ENCODE data around the gene UFL1.

UFL1 gene

GRCh38 chr6:96520171-96521115 lies 1.2 kb upstream of the UFL1 start:
- Histone ChIP-seq H3K36me3 (ENCODE audit: control insufficient read depth in 1 of 2, insufficient read depth in 2 of 2, low read depth in 1 of 2, low read length in 2 of 2) (peaks cover 0 to 16% of the 10 kb centered on the region in 2 experiments), H3K9me3 (ENCODE audit: control insufficient read depth, low read length) (no peaks in the 10 kb centered on the region), H4K91ac (ENCODE audit: low read length) (no peak overlapping the region), H4K8ac (ENCODE audit: low read length) (no peak overlapping the region), H2BK15ac (ENCODE audit: low read depth, poor library complexity, severe bottlenecking) (no peak overlapping the region), H2AK5ac (ENCODE audit: low read length, severe bottlenecking) (peak overlapping the region; percentile 38), H2BK12ac (ENCODE audit: low read length in 2 of 2) (no peak overlapping the region), H3K4me1 (ENCODE audit: control insufficient read depth, insufficient read depth, low read depth, low read length) (no peaks in the 10 kb centered on the region), H3K23ac (ENCODE audit: low read length in 2 of 2) (no peak overlapping the region), H3K4me3 (ENCODE audit: insufficient read depth in 1 of 2, low read depth in 1 of 2, low read length in 2 of 2) (peak overlapping the region in 1 of 2 experiments; percentile 97), H3K9ac (ENCODE audit: low read length) (peak overlapping the region; percentile 99), H2BK5ac (ENCODE audit: low read depth, low read length, poor library complexity, severe bottlenecking) (no peak overlapping the region), H2BK120ac (ENCODE audit: low read depth, low read length) (no peak overlapping the region), H3K4me2 (ENCODE audit: low read length, poor library complexity, severe bottlenecking) (peak overlapping the region; percentile 51), H3K27ac (ENCODE audit: low read length, poor library complexity, severe bottlenecking) (peak overlapping the region; percentile 20), H3K27me3 (ENCODE audit: control insufficient read depth in 1 of 2, insufficient read depth in 1 of 2, low read length in 2 of 2) (no peaks in the 10 kb centered on the region), H3K4ac (ENCODE audit: low read depth in 1 of 2, low read length in 2 of 2) (no peak overlapping the region), H3K79me1 (replicated peaks; ENCODE audit: low read length, poor library complexity, severe bottlenecking) (peaks cover 19% of the 10 kb centered on the region), H2AFZ (ENCODE audit: low read depth, low read length) (no peak overlapping the region), H3K14ac (ENCODE audit: low read length in 2 of 2) (no peak overlapping the region), H3K18ac (ENCODE audit: low read depth in 1 of 2, low read length in 2 of 2) (no peak overlapping the region)
- DNase-seq: peak; percentile 25
- 52% methylated on average over 4 of the region's 6 CpGs for WGBS

GRCh38 chr6:96521306-96521643 lies 331 bp upstream of the UFL1 start:
- Histone ChIP-seq H3K9me3 (ENCODE audit: control insufficient read depth, low read length) (no peaks in the 10 kb centered on the region), H3K9ac (ENCODE audit: low read length) (peak overlapping the region; percentile 99), H3K36me3 (ENCODE audit: control insufficient read depth in 1 of 2, insufficient read depth in 2 of 2, low read depth in 1 of 2, low read length in 2 of 2) (peaks cover 0 to 24% of the 10 kb centered on the region in 2 experiments), H2AFZ (ENCODE audit: low read depth, low read length) (no peak overlapping the region), H2BK15ac (ENCODE audit: low read depth, poor library complexity, severe bottlenecking) (no peak overlapping the region), H3K14ac (ENCODE audit: low read length in 2 of 2) (no peak overlapping the region), H3K79me1 (replicated peaks; ENCODE audit: low read length, poor library complexity, severe bottlenecking) (peaks cover 19% of the 10 kb centered on the region), H4K91ac (ENCODE audit: low read length) (no peak overlapping the region), H3K18ac (ENCODE audit: low read depth in 1 of 2, low read length in 2 of 2) (no peak overlapping the region), H3K27me3 (ENCODE audit: control insufficient read depth in 1 of 2, insufficient read depth in 1 of 2, low read length in 2 of 2) (no peaks in the 10 kb centered on the region), H3K4me1 (ENCODE audit: control insufficient read depth, insufficient read depth, low read depth, low read length) (no peaks in the 10 kb centered on the region), H3K27ac (ENCODE audit: low read length, poor library complexity, severe bottlenecking) (peak overlapping the region; percentile 67), H2BK5ac (ENCODE audit: low read depth, low read length, poor library complexity, severe bottlenecking) (peak overlapping the region; percentile 87), H2BK120ac (ENCODE audit: low read depth, low read length) (peak overlapping the region; percentile 43), H3K23ac (ENCODE audit: low read length in 2 of 2) (no peak overlapping the region), H3K4ac (ENCODE audit: low read depth in 1 of 2, low read length in 2 of 2) (no peak overlapping the region), H2BK12ac (ENCODE audit: low read length in 2 of 2) (no peak overlapping the region), H4K8ac (ENCODE audit: low read length) (no peak overlapping the region), H3K4me2 (ENCODE audit: low read length, poor library complexity, severe bottlenecking) (peak overlapping the region; percentile 22), H3K4me3 (ENCODE audit: insufficient read depth in 1 of 2, low read depth in 1 of 2, low read length in 2 of 2) (peak overlapping the region; percentile 95 to 97), H2AK5ac (ENCODE audit: low read length, severe bottlenecking) (no peak overlapping the region)
- no peak for DNase-seq
- WGBS: 2% methylated on average over 5 of the region's 8 CpGs

- Histone ChIP-seq H3K4me3 (ENCODE audit: insufficient read depth in 1 of 2, low read depth in 1 of 2, low read length in 2 of 2) (peak overlapping the region in 1 of 2 experiments; percentile 97), H3K79me1 (replicated peaks; ENCODE audit: low read length, poor library complexity, severe bottlenecking) (peaks cover 15% of the 10 kb centered on the region), H3K36me3 (ENCODE audit: control insufficient read depth in 1 of 2, insufficient read depth in 2 of 2, low read depth in 1 of 2, low read length in 2 of 2) (peaks cover 0 to 37% of the 10 kb centered on the region in 2 experiments), H2BK12ac (ENCODE audit: low read length in 2 of 2) (no peak overlapping the region), H3K4me1 (ENCODE audit: control insufficient read depth, insufficient read depth, low read depth, low read length) (no peaks in the 10 kb centered on the region), H2BK5ac (ENCODE audit: low read depth, low read length, poor library complexity, severe bottlenecking) (peak overlapping the region; percentile 87), H4K8ac (ENCODE audit: low read length) (peak overlapping the region; percentile 99), H3K18ac (ENCODE audit: low read depth in 1 of 2, low read length in 2 of 2) (peak overlapping the region; percentile 97 to 99), H3K27me3 (ENCODE audit: control insufficient read depth in 1 of 2, insufficient read depth in 1 of 2, low read length in 2 of 2) (no peaks in the 10 kb centered on the region), H2AFZ (ENCODE audit: low read depth, low read length) (no peak overlapping the region), H2BK120ac (ENCODE audit: low read depth, low read length) (no peak overlapping the region), H4K91ac (ENCODE audit: low read length) (no peak overlapping the region), H3K14ac (ENCODE audit: low read length in 2 of 2) (no peak overlapping the region), H3K4me2 (ENCODE audit: low read length, poor library complexity, severe bottlenecking) (peak overlapping the region; percentile 83), H3K9ac (ENCODE audit: low read length) (peak overlapping the region; percentile 99), H3K4ac (ENCODE audit: low read depth in 1 of 2, low read length in 2 of 2) (peak overlapping the region; percentile 6 to 92), H3K9me3 (ENCODE audit: control insufficient read depth, low read length) (no peaks in the 10 kb centered on the region), H3K23ac (ENCODE audit: low read length in 2 of 2) (no peak overlapping the region), H3K27ac (ENCODE audit: low read length, poor library complexity, severe bottlenecking) (peak overlapping the region; percentile 88), H2BK15ac (ENCODE audit: low read depth, poor library complexity, severe bottlenecking) (no peak overlapping the region), H2AK5ac (ENCODE audit: low read length, severe bottlenecking) (peak overlapping the region; percentile 85)
- DNase-seq: peak; percentile 46
- WGBS: 0% methylated on average over 2 of the region's 5 CpGs
Measured at GRCh38 chr6:96522465-96523009, 931 bp downstream of the UFL1 start.

- no peaks in the 10 kb centered on the region for H3K9me3 ChIP-seq (ENCODE audit: control insufficient read depth, low read length)
Measured at GRCh38 chr6:96528193-96528592, 6.6 kb downstream of the UFL1 start.

More at GRCh38 chr6:96528193-96528592, 6.6 kb downstream of the UFL1 start:
- Histone ChIP-seq H3K27ac (ENCODE audit: low read length, poor library complexity, severe bottlenecking) (no peak overlapping the region), H2BK12ac (ENCODE audit: low read length in 2 of 2) (no peak overlapping the region), H3K4me3 (ENCODE audit: insufficient read depth in 1 of 2, low read depth in 1 of 2, low read length in 2 of 2) (no peak overlapping the region), H3K27me3 (ENCODE audit: control insufficient read depth in 1 of 2, insufficient read depth in 1 of 2, low read length in 2 of 2) (no peaks in the 10 kb centered on the region), H2AK5ac (ENCODE audit: low read length, severe bottlenecking) (no peak overlapping the region), H2AFZ (ENCODE audit: low read depth, low read length) (no peak overlapping the region), H3K9ac (ENCODE audit: low read length) (no peak overlapping the region), H3K23ac (ENCODE audit: low read length in 2 of 2) (no peak overlapping the region), H3K79me1 (replicated peaks; ENCODE audit: low read length, poor library complexity, severe bottlenecking) (peaks cover 9% of the 10 kb centered on the region), H4K91ac (ENCODE audit: low read length) (no peak overlapping the region), H2BK15ac (ENCODE audit: low read depth, poor library complexity, severe bottlenecking) (no peak overlapping the region), H3K4me2 (ENCODE audit: low read length, poor library complexity, severe bottlenecking) (no peak overlapping the region), H4K8ac (ENCODE audit: low read length) (no peak overlapping the region), H3K36me3 (ENCODE audit: control insufficient read depth in 1 of 2, insufficient read depth in 2 of 2, low read depth in 1 of 2, low read length in 2 of 2) (peaks cover 6 to 93% of the 10 kb centered on the region in 2 experiments), H3K18ac (ENCODE audit: low read depth in 1 of 2, low read length in 2 of 2) (no peak overlapping the region), H2BK5ac (ENCODE audit: low read depth, low read length, poor library complexity, severe bottlenecking) (no peak overlapping the region), H3K14ac (ENCODE audit: low read length in 2 of 2) (no peak overlapping the region), H3K4me1 (ENCODE audit: control insufficient read depth, insufficient read depth, low read depth, low read length) (no peaks in the 10 kb centered on the region), H3K4ac (ENCODE audit: low read depth in 1 of 2, low read length in 2 of 2) (no peak overlapping the region), H2BK120ac (ENCODE audit: low read depth, low read length) (no peak overlapping the region)
- WGBS: 100% methylated on average over 1 of the region's 3 CpGs
- DNase-seq: no peak

All from mesenchymal stem cell (in vitro differentiated cells and primary cell).